ENCODE measurements around the gene SIN3B.

SIN3B gene

GRCh38 chr19:16829822-16830289 is 658 bp downstream of the SIN3B start:
- no peak for DNase-seq

- no peak for DNase-seq
These were observed 1.5 kb downstream of the SIN3B start for GRCh38 chr19:16830679-16831078.

GRCh38 chr19:16831531-16831930 is 2.3 kb downstream of the SIN3B start:
- DNase-seq = no peak

- DNase-seq = no peak
These were observed 5.5 kb downstream of the SIN3B start for GRCh38 chr19:16834747-16835146.

- no peak for DNase-seq
These were observed 7.2 kb downstream of the SIN3B start for GRCh38 chr19:16836115-16837034.

GRCh38 chr19:16837035-16837362 is 7.8 kb downstream of the SIN3B start:
- DNase-seq = no peak

- no peak for DNase-seq
These were observed 12.3 kb downstream of the SIN3B start for GRCh38 chr19:16841391-16841926.

- no peak for DNase-seq
These were observed 17.7 kb downstream of the SIN3B start for GRCh38 chr19:16846901-16847300.

- no peak for DNase-seq
These were observed 18.2 kb downstream of the SIN3B start for GRCh38 chr19:16847430-16847829.

GRCh38 chr19:16849168-16849567 is 20.0 kb downstream of the SIN3B start:
- DNase-seq = no peak

- no peak for DNase-seq
These were observed 20.9 kb downstream of the SIN3B start for GRCh38 chr19:16850133-16850532.

- DNase-seq = no peak
These were observed 22.0 kb downstream of the SIN3B start for GRCh38 chr19:16851031-16851712.

- no peak for DNase-seq
These were observed 23.9 kb downstream of the SIN3B start for GRCh38 chr19:16853066-16853465.

GRCh38 chr19:16856091-16856490 is 26.9 kb downstream of the SIN3B start:
- DNase-seq = no peak

GRCh38 chr19:16859626-16860025 is 30.4 kb downstream of the SIN3B start:
- DNase-seq = no peak

GRCh38 chr19:16860118-16860517 is 30.9 kb downstream of the SIN3B start:
- no peak for DNase-seq

GRCh38 chr19:16861011-16861410 is 31.8 kb downstream of the SIN3B start:
- no peak for DNase-seq

GRCh38 chr19:16861834-16862233 is 32.6 kb downstream of the SIN3B start:
- no peak for DNase-seq

- DNase-seq = no peak
These were observed 33.7 kb downstream of the SIN3B start for GRCh38 chr19:16862826-16863415.

- DNase-seq = no peak
These were observed 38.0 kb downstream of the SIN3B start for GRCh38 chr19:16867211-16867610.

- no peak for DNase-seq
These were observed 39.4 kb downstream of the SIN3B start for GRCh38 chr19:16868423-16869130.

- no peak for DNase-seq
These were observed 40.3 kb downstream of the SIN3B start for GRCh38 chr19:16869331-16869972.

Measured in amniotic stem cell (primary cell).